HG02852 (cell line): Measurements from ENCODE around the gene XRN2.

ENCODE experiments used
- ATAC-seq: cut with Tn5 transposase; IDR thresholded peaks from one replicate; pipeline ENCODE4 v1.9.1; 2021; ENCODE audit warnings: mild to moderate bottlenecking, moderate library complexity; ENCODE audit not compliant: unreplicated experiment

XRN2 gene

GRCh38 chr20:21384308-21384892 lies 81.3 kb downstream of the XRN2 start:
- no peak for ATAC-seq

- no peak for ATAC-seq
Measured at GRCh38 chr20:21386111-21386510, 83.0 kb downstream of the XRN2 start.

DNA sequence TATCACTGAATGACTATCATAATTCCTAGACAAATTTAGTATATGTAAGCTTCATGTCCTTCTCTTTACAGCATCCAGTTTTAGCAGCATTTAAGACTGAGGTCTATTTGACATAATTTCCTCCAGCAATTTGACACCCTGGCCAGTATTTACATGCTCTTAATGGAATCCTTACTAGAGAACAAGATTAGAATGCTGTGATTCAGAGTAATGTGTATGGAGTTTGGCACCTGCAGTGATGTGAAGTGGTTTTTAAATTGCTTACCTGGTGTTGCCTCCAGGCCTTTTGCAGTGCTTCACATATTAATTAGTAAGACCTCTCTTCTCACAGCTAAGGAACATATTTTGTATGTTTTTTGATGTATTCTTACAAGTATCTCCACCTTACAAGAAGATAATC lies 84.4 kb downstream of the XRN2 start:
- ATAC-seq: no peak

- ATAC-seq: no peak
Measured at GRCh38 chr20:21388566-21388965, 85.4 kb downstream of the XRN2 start.

DNA sequence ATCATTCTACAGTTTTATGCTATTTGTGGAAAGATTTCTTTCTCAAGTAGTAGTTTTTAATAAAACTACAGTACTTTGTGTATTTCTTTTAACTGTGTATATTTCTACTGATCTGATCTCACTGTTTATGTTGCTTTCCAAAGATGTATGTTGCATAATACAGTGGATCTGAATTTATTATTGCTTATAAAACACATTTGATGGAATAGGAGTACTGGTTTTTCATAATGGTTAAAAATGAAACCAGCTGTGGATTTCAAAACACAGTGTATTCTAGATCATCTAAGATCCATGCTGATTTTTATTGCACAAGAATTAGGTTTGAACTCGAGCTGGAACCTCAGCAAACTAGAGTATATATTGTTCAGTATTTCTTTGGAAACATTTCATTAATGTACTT lies 86.2 kb downstream of the XRN2 start:
- ATAC-seq: no peak

- ATAC-seq: no peak
Measured at GRCh38 chr20:21390768-21391167, 87.6 kb downstream of the XRN2 start.

DNA sequence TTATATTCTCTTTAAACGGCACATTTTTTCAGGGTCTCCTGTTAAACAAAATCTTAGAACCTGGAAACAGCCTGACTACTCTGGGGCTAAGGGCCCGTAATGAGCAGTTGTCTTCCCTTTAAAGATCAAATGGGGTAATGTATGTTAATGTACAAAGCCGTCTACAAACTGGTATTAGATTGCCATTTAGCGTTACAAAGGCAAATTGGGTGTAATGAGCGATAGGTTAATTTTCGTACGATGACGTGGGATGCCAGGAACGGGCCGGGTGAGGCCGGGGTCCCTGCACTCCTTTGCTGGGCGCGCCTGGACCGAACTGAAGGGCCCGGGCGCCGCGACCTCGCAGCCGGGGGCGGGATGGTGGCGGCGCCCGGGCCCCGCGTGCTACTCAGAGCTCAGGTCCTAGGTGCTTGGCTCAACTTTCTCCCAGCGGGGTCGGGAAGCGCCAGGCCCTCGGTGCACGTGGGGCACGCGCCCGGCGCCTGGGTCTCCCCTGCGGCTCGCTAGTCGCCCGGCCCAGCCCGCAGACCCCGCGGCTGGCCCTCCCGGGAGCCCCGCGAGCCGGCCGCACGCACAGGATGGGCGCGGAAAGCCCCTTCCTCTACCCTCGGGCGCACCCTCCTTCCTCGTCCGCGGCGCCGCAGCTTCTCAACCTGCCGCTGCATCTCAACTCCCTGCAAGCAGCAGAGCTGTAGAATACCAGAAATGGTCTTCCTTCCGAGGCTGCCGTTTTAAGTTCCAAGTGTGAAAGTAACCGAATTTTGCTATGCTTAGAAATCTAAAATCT lies 88.2 kb downstream of the XRN2 start:
- ATAC-seq: no peak

DNA sequence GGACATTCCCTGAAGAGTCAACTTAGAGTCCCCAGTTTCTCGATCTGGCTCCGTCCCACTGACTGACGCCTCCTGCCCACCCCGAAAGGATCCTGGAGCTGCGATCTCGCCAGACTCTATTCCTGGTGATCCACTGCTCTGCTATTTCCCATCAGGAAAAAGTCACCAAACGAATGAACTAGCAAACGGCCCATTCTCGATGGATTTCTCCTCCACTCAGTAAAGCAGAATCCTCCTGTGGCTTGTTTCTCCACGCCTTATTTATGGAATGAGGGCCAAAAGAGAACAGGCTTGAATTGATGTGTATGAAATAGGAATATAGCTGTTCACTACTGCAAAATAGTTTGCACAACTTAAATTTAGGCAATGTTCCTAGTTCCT lies 88.8 kb downstream of the XRN2 start:
- ATAC-seq: no peak

GRCh38 chr20:21393166-21393565 lies 90.0 kb downstream of the XRN2 start:
- no peak for ATAC-seq

GRCh38 chr20:21393816-21394519 lies 90.8 kb downstream of the XRN2 start:
- ATAC-seq: no peak

GRCh38 chr20:21394551-21394950 lies 91.4 kb downstream of the XRN2 start:
- no peak for ATAC-seq

- ATAC-seq: no peak
Measured at GRCh38 chr20:21395051-21395665, 92.0 kb downstream of the XRN2 start.

GRCh38 chr20:21395666-21396598 lies 92.8 kb downstream of the XRN2 start:
- ATAC-seq: no peak

DNA sequence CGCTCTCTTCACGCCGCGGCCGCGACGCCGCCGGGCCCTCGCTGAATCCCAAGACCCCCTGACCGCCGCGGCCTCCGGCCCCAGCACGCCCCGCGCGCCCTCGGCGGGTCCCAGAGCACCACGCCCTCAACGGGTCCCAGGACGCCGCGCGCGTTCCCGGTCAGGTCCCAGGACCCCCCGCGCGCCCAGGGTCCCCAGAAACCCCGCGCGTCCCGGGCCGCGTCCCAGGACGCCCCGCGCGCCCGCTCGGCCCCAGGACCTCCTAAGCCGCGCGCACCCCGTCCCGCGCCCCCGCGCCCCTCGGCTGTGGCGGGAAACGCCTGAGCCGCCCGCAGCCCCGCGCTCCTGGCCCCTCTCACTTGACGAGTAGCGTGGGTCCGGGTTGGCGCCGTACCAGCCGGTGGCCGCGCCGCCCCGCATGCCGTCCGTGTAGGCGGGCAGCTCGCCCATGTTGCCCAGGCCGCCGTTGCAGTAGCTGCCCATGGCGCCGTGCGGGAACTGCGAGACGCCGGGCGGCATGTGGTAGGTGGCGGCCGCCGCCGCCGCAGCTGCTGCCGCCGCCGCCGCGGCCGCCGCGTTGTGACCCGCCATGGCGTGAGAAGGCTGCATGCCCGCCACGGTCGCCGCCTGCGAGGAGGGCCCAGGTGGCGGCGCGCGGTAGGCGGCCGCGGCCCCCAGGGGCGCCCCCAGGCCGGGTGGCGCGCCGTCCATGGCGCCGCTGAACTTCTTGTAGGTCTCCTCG lies 93.6 kb downstream of the XRN2 start:
- no peak for ATAC-seq

DNA sequence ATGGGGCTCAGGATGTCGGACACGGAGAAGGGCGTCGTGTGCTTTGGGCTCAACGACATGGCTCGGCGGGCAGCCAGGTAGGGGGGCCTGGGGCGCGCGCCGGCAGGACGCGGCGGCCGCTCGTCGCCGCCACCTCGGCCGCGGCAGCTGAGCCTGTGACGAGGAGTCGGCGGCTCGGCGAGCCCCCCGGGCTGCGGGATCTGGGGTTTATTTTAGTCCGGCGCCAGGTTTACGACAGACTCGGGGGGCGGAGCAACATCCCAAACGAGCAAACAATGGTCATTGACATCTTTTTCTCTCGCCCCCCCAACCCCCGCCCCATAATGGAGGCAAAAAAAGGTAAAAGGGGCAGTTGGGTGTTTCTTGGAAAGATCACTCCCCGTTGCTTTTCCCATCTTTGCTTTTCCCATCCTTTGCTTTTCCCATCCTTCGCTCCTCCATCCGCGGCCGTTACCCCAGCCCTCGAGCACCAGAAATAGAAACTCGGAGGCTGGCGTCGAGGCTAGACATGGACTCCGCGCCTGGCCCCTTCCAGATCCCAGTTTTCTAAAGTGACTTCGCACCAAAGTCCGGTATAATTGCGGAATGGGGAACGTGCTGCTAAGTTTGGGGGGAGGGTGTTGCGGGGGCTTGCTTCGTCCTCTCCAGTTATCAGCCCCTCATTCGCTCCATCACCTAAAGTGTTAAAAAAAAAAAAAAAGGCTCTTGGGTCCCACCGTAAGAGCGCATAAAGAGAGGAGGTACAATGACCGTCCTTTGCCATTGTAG lies 94.4 kb downstream of the XRN2 start, which contains the start of gene NKX2-4:
Gene NKX2-4 (minus strand): TSS at position 186 of the 768 bp plus-strand sequence. CDS start 127 bp downstream, at position 59.
- ATAC-seq: no peak

- ATAC-seq: no peak
Measured at GRCh38 chr20:21398109-21399004, 95.2 kb downstream of the XRN2 start.

DNA sequence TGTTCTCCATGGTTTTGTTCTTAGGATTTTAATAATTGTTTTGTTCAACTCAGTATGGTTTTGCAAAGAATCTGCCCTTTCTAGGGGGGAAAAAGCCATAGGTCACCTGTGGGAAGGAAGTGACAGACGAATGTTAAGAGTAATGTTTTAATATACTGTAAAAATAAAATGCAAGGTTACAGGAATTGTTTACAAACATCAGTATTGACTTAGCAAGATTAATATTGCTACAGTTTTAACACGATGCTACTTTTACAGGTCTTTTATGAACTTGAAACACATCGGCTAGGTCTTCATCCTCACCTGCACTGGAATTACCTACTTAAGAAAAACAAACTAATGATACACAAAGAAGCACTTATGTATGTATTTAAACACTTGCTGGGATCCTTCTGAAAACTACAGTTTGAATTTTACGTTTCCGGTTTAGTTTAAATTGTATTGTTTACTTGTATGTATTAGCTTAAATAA lies 95.9 kb downstream of the XRN2 start:
- ATAC-seq: no peak

- ATAC-seq: no peak
Measured at GRCh38 chr20:21411725-21412124, 108.6 kb downstream of the XRN2 start.
